HG03565 (cell line): ENCODE results near the gene TRIP13.
"Not testable (repeated sequence)": the region's sequence is repeated elsewhere in the genome, so short reads cannot be mapped to it uniquely, and the experiment has no call there.

Experiments used
- ATAC-seq: cut with Tn5 transposase; IDR thresholded peaks from one replicate; pipeline ENCODE4 v1.9.1; 2021; ENCODE audit warnings: mild to moderate bottlenecking, moderate library complexity; ENCODE audit not compliant: unreplicated experiment

TRIP13 gene, protein sequence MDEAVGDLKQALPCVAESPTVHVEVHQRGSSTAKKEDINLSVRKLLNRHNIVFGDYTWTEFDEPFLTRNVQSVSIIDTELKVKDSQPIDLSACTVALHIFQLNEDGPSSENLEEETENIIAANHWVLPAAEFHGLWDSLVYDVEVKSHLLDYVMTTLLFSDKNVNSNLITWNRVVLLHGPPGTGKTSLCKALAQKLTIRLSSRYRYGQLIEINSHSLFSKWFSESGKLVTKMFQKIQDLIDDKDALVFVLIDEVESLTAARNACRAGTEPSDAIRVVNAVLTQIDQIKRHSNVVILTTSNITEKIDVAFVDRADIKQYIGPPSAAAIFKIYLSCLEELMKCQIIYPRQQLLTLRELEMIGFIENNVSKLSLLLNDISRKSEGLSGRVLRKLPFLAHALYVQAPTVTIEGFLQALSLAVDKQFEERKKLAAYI

DNA sequence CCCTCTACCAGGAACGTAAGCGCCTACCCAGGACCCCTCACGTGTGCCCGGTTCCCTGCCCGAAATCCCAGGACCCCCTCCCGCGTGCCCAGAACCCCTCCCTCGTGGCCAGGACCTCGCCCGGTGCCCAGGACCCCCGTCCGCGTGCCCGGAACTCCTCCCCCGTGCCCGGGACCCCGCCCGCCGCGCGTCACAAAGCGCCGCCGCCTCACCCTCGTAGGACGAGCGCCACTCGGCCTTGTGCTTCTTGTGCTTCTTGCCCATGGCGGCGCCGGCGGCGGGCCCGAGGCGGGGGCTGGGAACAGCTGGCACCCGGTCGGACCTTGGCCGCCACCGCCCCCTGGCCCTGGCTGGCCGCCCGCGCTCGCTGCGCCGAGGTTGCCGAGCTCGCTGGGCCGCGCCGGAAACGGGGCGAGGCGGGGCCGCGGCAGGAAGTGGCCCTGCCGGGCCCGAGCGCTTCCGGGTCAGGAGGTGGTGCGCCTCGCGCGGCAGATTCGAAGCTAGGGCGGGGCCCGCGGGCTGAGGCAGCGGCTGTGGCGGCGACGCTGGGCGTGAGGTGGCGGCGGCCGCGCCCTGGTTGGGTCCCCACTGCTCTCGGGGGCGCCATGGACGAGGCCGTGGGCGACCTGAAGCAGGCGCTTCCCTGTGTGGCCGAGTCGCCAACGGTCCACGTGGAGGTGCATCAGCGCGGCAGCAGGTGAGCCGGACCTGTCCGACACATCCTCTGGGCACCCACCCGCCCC lies at the start of gene TRIP13, which contains the start of gene BRD9:
TRIP13 (plus strand) TSS at position 491 of the 743 bp plus-strand sequence; CDS start at position 606, 115 bp downstream.
BRD9 (minus strand) TSS at position 408 of the 743 bp plus-strand sequence; CDS start at position 264, 144 bp downstream.
- peak; percentile 93 for ATAC-seq

DNA sequence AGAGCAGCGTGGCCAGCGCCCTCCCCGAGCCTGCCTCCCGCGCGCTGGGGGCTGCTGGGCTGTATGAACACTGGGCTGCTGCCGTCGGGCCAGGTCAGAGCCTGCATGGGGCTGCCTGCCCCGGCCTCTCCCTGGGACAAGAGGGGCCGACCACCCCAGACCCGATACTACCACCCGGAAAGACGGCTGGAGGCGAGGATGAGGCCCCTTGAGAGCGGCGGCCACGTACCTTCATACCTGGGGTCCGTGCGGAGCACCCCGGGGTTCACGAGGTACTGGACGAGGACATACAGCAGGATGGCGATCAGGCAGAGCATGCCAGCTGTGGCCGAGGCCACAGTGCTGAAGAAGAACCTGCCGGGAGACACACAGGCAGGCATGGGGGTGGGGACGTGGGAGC lies 49.3 kb upstream of the TRIP13 start:
- not testable (repeated sequence) for ATAC-seq

DNA sequence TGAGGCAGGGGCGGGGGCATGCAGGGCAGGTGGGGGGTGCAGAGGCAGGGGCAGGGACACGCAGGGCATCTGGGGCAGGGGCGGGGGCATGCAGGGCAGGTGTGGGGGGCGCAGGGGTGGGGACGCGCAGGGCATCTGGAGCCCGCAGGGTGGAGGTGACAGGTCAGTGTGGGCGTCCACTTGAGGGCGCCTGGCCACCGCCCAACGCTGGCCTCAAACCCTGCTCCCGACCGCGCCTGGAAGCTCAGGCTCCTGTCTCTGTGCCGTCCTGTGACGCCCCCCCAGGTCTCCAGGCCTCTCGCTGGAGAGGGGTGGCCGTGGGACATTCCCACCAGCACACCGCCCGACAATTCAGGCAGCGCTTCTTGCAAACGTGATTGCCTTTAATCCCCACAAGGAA lies 48.8 kb upstream of the TRIP13 start:
- not testable (repeated sequence) for ATAC-seq

DNA sequence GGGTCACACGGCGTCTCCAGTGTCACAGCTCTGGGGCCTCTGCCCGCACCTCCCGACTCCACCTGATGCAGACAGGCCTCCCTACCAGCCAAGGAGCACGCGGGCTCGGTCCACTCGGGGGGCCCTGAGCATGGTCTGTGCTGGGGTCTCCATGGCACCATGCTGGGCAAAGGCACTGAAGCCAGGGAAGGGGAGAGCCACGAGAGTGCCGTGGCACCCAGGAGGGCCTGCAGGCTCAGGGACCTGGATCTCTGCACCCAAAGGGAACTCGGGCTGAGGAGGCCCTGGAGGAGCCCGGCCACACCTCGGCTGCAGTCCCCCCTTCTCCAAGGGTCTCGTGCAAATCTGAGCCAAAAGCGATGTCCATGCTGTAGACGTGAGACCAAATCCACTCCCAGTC lies 48.3 kb upstream of the TRIP13 start:
- not testable (repeated sequence) for ATAC-seq

DNA sequence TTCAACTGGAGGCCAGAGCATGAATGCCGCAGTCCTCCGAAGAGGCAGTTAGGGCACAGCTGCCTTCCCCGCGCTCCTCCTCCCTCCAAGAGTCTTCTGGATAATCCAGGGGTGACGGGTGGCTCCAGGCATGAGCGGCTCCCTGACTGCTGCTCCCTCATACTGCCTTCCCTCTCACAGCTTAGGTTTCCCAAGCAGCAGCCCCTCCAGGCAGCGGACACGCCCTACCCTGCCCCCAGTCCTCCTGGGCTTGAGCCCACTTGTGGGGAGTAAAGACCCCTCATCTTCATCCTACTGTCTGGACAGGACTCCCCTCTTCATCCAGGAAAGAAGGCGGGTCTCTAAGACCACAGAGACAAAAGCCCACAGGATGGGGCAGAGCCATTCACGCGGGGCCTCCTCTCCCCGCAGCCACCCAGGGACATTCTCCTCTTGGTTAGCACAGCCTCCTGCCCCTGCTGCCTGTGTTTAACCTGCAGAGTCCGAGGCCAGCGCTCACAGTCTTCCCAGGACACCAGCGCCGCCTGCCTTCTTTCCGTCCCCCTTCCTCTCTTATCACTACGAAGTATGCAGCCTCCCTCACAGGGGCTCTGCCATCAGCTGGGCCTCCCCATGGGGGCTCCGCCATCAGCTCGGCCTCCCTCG lies 47.5 kb upstream of the TRIP13 start:
- ATAC-seq: not testable (repeated sequence)

DNA sequence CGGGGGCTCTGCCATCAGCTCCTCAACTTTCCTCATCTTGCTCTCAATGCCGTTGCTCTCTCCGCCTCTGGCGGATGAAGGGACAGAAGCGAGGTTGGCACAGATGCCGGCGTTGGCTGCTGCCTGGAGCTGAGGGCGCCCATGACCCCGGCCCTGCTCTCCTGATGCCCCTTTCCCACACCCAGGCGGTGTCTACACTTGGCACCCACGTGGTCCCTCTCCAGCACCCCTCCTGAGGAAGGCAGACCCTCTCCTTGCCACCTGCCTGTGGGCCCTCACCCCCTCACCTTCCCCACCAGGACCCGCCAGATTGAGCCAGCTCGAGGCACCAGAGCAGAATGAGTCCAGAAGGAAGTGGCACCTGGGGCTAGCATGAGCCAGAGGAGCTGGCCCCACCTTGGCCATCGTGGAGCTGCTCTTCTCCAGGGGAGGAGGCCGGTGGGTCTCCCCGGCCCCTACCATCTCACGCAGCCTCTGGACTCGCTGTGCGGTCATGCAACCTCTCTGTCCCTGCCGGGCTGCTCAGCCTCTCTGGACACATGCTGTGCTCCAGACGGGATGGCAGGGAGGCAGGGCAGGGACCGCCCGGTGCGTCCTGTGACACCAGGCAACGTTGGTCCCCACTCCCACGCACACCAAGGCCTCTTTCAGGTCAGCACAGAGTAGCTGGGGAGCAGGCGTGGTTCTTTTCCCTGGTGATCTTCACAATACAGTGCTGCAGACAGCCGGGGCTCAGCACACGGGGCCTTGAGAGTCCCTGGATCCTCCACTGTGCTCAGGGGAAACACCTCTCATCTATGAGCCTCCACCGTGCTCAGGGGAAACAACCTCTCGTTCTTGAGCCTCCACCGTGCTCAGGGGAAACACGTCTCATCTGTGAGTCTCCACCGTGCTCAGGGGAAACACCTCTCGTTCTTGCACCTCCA lies 46.7 kb upstream of the TRIP13 start:
- not testable (repeated sequence) for ATAC-seq

DNA sequence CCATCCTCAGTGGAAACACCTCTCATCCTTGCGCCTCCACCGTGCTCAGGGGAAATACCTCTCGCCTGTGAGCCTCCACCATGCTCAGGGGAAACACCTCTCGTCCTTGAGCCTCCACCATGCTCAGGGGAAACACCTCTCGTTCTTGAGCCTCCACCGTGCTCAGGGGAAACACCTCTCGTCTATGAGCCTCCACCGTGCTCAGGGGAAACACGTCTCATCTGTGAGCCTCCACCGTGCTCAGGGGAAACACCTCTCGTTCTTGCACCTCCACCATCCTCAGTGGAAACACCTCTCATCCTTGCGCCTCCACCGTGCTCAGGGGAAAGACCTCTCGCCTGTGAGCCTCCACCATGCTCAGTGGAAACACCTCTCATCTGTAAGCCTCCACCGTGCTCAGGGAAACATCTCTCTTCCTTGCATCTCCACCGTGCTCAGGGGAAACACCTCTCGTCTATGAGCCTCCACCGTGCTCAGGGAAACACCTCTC lies 46.0 kb upstream of the TRIP13 start:
- ATAC-seq: not testable (repeated sequence)

DNA sequence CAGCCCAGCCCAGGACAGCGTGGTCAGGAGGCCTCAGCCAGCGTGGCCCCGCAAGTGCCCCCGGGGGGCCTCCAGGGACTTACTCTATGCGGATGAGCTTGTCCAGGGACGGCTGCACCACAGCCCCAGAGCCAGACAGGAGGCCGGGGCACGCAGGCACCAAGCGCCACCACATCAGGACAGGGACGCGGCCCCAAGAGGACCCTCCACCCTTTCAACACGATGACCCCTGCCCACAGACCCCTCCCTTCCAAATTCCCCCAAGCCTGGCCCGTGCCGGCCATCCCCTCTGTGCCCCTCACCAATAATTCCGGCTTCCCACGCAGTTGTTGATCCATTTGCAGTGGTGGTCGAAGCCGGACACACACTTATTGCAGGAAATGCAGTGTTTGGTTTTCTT lies 45.5 kb upstream of the TRIP13 start:
- ATAC-seq: not testable (repeated sequence)

DNA sequence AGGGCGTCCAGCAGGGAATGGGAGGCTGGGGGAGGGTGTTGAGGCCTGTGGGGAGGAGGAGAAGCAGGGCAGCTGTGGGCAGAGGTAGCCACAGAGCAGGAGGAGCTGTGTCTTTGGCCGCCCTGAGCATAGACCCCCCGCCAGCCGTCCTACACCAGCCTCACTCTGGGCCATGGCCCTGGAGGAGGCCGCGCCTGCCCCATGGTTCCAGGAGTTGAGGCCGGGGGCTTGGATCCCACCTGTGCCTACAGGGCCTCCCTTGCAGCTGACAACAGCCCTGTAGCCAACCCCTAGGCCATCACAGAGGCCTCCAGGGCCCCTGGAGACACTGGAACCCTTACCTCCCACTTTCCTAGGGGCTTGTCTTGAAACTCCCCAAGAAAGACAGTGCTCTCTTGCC lies 44.9 kb upstream of the TRIP13 start:
- ATAC-seq: not testable (repeated sequence)

DNA sequence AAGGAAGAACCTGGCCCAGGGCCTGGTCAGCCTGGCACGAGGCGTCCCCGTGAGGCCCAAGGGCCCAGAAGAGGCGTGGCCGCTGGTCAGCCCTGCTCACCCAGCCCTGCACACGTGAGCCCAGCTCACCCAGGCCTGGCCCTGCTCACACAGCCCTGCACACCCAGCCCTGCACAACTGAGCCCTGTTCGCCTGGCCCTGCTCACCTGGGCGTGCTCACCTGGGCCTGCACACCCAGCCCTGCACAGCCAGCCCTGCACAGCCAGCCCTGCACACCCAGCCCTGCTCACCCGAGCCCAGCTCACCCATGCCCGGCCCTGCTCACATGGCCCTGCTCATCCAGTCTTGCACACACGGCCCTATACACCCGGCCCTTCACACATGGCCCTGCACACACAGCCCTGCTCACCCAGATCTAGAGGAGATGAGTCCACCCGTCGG lies 44.0 kb upstream of the TRIP13 start:
- ATAC-seq: no peak

DNA sequence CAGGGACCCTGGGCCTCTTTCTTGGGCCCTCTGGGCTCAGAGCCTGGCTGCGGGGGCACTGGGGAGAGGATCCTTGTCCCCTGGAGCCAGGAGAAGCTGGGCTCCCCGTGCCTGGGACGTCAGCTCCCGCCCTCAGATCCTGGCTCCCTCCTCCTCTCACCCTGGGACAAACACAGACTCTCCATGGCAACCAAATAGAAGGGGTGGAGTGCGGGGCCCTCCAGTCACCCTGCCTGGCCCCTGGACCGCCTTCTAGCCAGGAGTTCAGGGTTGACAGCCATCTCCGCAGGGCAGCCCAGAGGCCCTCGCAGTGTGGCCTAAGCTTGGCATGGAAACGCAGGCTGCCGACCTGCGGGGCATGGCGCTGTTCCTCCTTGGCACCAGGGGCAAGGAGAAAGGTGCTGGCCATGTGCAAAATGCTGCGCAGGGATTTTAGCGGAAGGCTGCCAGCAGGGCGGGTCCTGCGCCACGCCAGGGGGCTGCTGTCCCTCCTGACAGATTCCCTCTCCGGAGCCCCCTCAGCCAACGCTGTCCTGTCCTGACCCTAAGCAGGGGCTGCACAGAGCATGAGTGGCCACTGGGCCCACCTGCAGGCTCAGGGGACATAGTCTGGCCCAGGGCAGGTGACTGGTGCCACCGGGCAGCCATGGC lies 42.9 kb upstream of the TRIP13 start:
- ATAC-seq: no peak

DNA sequence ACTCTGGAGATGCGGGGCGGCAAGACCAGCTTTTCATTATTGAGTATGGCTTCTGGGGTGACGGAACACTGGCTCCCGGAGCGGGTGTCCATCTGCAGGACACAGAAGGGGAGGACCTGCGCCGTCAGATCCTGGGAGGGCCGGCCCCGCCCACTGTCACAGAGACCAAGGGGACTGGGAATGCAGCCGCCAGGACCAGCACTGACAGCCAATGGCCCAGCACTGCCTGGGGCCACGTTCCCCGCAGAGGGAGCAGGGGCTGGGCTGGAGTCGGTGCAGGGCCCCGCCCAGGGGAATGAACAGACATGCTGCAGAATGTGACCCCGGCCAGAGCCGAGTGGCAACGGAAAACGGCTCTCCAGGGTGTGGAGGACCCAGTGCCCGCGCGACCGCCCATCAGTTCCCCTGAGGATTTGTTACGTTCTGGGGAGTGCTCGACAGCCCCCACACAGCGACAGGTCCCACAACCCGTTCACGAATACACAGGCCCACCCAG lies 42.1 kb upstream of the TRIP13 start, which contains the start of gene ZDHHC11:
ZDHHC11 (minus strand) TSS at position 476 of the 496 bp plus-strand sequence; CDS start at position 92, 384 bp downstream.
- no peak for ATAC-seq

DNA sequence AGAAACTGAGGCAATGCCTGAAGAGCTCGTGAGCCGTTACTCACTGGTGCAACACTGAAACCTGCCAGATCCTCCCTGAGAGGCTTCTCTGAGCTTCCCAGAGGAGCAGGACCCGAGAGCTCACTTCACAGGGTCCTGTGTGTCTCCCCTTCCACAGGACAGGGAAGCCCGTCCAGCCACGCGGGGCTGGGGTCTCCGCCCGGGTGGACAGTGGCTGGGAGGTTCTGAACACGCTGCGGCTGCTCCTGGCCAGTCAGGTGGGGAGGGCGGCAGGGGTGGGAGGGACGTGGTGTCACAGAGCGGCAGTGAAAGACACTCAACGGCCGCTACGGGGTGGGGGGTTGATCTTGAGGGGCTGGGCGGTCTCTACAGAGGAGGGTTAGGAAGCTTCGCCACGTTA lies 41.6 kb upstream of the TRIP13 start:
- ATAC-seq: no peak

DNA sequence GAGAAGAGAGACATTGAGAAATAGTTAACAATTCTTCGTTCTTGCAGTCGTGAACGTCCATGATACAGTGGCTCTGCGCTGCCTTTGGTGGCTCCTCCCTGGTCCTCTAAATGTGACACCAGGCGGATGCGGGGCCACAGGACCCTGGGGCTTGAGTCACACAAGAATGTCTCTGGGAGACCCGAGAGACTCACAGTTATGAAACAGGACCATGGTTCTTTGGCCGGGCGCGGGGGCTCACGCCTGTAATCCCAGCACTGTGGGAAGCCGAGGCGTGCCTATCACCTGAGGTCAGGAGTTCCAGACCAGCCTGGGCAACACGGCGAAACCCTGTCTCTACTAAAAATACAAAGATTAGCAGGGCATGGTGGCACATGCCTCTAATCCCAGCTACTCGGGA lies 41.1 kb upstream of the TRIP13 start:
- ATAC-seq: no peak

DNA sequence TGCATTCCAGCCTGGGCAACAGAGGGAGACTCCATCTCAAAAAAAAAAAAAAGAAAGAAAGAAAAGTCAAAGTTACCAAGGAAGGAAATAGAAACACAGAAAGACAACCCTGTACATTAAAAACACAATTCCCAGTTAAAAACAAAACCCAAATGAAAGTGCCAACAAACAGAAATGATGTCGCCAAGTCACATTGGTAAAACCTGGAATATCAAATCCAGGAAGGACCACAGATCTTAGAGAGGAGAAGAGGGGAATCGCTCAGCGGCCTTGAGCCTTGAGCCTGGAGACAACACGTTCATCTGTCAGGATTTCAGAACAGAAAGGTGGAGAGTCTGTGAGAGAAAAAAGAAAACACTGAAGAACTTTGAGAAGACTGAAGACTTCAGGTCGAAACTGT lies 40.7 kb upstream of the TRIP13 start:
- no peak for ATAC-seq

DNA sequence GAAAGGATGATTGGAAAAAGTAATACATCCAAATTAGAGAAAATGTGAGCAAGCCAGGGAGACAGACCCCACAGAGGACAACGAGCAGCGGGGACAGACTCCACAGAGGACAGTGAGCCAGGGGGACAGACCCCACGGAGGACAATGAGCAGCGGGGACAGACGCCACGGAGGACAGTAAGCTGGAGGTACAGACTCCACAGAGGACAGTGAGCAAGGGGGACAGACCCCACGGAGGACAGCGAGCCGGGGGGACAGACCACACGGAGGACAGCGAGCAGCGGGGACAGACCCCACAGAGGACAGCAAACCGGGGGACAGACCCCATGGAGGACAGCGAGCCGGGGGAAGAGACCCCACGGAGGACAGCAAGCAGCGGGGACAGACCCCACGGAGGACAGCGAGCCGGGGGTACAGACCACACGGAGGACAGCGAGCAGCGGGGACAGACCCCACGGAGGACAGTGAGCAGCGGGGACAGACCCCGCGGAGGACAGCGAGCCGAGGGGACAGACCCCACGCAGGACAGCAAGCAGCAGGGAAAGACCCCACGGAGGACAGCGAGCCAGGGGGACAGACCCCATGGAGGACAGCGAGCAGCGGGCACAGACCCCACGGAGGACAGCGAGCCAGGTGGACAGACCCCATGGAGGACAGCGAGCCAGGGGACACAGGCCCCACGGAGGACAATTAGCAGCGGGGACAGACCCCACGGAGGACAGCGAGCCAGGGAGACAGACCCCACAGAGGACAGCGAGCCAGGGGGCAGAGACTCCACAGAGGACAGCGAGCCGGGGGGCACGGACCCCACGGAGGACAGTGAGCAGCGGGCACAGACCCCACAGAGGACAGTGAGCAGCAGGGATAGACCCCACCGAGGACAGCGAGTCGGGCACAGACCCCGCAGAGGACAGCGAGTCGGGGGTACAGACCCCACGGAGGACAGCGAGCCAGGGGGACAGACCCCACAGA lies 40.0 kb upstream of the TRIP13 start:
- ATAC-seq: no peak

DNA sequence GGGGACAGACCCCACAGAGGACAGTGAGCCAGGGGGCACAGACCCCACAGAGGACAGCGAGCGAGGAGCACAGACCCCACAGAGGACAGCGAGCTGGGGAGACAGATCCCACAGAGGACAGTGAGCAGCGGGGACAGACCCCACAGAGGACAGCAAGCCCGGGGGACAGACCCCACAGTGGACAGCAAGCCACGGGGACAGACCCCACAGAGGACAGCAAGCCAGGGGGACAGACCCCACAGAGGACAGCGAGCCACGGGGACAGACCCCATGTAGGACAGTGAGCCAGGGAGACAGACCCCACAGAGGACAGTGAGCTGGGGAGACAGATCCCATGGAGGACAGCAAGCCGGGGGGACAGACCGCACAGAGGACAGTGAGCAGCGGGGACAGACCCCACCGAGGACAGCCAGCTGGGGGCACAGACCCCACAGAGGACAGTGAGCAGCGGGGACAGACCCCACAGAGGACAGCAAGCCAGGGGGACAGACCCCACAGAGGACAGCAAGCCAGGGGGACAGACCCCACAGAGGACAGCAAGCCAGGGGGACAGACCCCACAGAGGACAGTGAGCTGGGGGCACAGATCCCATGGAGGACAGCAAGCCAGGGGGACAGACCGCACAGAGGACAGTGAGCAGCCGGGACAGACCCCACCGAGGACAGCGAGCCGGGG lies 39.1 kb upstream of the TRIP13 start:
- ATAC-seq: not testable (repeated sequence)
